ENCODE data around the gene ERMAP.

DNA sequence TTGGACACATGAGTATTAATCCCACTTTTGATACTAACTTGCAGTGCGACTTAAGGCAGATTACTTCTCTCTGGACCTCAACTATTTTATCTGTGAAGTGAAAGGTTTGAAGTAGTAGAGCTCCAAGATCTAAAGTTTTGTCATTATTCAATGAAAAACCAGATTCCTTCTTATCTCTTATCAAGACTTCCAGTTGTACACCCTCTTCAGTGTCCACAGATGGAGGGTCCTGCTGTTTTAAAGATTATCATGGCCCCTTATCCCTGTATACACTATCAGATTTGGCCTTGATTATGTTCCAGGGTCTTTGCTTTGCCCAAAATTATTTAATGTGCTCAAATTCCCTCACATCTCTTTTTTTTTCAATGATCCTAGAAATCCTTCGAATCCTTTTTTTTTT lies 48.8 kb upstream of the ERMAP start:
- TF ChIP-seq, protein P1, sequence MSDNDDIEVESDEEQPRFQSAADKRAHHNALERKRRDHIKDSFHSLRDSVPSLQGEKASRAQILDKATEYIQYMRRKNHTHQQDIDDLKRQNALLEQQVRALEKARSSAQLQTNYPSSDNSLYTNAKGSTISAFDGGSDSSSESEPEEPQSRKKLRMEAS (IDR thresholded peaks at IDR 0.05): no peak
- no peak for TF ChIP-seq YY1 (IDR thresholded peaks at IDR 0.05; ENCODE audit: low read depth)

Measured in Ishikawa (cell line).